ENCODE results near the gene RELL1. TPM values are rescaled to one million over a fixed set of nuclear protein-coding genes. Genes with fewer than 3 reads are reported as not detected.

The RELL1 gene
- total RNA-seq, 2 experiments from 2014 or later, result 32.3 to 35.1 TPM

DNA sequence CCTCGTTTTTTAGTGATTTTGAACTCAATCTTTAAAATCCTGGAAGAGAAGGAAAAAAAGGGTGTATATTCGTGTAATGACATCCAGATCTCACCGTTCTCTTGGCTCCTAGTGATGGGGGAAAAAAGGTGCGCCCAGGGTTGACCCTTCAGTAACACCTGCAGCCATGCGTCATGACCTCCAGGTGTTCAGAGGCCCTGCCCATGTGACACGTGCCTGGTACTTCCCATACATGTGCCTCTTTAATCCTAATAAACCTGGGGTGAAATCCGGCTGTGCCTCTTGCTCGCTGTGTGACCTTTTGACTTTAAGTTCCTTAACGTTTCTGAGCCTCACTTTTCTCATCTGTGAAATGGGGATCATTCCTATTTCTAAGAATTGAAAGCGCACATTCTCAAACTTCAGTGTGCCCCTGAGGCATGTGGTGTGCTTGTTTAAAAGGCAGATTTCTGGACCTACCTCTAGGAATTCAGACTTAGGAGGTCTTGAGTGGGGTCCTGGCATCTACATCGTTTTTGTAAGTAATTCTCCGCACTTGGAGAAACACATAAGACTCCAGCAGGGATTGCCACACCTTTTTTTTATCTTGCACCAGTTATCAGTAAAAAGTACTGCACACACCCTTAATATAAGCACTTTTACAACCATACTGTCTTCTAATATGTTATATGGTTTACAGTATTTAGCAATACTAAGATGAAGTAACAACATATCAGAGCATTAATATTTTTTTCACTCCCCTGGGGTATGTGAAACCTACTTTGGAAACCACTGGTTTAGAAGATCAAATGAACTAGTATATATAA lies 90.1 kb downstream of the RELL1 start:
- Mint-ChIP-seq H3K4me3 (no peak overlapping the region), H3K4me1 (peaks cover 10% of the 10 kb centered on the region), H3K36me3 (ENCODE audit: low read depth) (no peaks in the 10 kb centered on the region), H3K9me3 (no peaks in the 10 kb centered on the region), H3K27ac (no peak overlapping the region), H3K27me3 (no peaks in the 10 kb centered on the region)
- CTCF ChIA-PET, result no interaction called here
- DNase-seq, result no peak
- POLR2A ChIA-PET, result no interaction called here

GRCh38 chr4:37594099-37594498 lies 92.1 kb downstream of the RELL1 start:
- Mint-ChIP-seq H3K9me3 (no peaks in the 10 kb centered on the region), H3K36me3 (ENCODE audit: low read depth) (no peaks in the 10 kb centered on the region), H3K4me3 (no peak overlapping the region), H3K27ac (no peak overlapping the region), H3K27me3 (no peaks in the 10 kb centered on the region), H3K4me1 (peaks cover 9% of the 10 kb centered on the region)
- ChIA-PET POLR2A (no interaction called here), CTCF (no interaction called here)
- DNase-seq, result no peak

- CTCF ChIA-PET, result interaction anchor here (1.8 kb wide), 1 partner anchor 12 kb away, joined by 6 read pairs; no protein-coding TSS in a partner anchor
- POLR2A ChIA-PET, result no interaction called here
- Mint-ChIP-seq H3K27me3 (no peaks in the 10 kb centered on the region), H3K27ac (no peak overlapping the region), H3K4me3 (no peak overlapping the region), H3K4me1 (no peaks in the 10 kb centered on the region), H3K9me3 (no peaks in the 10 kb centered on the region), H3K36me3 (ENCODE audit: low read depth) (no peaks in the 10 kb centered on the region)
- no peak for DNase-seq
Observed at GRCh38 chr4:37591349-37591748, 94.8 kb downstream of the RELL1 start.

DNA sequence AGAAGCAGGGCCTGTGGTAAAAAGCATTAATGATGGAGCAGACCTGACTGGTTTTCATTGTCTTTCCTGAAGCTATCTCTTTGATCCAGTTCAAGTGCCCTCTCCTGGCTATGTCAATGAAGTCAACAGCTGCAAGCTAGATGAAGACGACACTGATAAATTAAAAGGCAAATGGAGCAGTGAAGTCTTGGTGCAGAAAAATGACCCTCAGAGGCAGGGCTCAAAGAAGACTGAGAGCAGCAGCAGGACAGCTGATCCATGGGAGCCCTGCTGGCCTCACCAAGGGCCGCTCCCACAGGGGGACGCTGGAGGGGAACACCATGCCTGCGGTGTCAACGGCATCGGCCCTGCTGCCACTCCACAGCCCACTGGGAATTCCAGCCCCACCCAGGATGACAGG lies 96.2 kb downstream of the RELL1 start:
- Mint-ChIP-seq H3K36me3 (ENCODE audit: low read depth) (no peaks in the 10 kb centered on the region), H3K9me3 (no peaks in the 10 kb centered on the region), H3K27ac (no peak overlapping the region), H3K4me1 (no peaks in the 10 kb centered on the region), H3K4me3 (no peak overlapping the region), H3K27me3 (peaks cover 2% of the 10 kb centered on the region)
- DNase-seq, result no peak
- ChIA-PET CTCF (interaction anchor here (1.8 kb wide), 1 partner anchor 13 kb away, joined by 6 read pairs; no protein-coding TSS in a partner anchor), POLR2A (no interaction called here)

DNA sequence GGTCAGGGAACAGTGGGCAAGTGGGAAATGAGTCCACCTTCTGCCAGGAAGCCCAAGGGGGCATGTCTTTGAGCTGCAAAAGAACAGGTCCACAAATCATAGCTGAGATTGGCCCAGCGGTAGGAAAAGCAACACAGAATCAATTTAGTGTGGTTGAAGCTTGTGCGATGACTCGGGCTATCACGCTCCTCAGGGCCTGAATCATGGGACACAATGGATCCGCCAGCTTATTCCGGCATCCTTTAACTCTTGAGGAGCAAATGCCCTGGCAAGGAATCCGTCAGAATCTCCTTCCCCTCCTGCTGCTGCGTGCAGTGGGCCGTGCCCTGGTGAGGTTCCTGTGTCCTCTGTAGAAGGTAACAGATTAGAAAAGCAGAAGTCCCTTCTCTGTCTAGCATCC lies 98.0 kb downstream of the RELL1 start:
- no peak overlapping the region for H3K4me3 Mint-ChIP-seq

DNA sequence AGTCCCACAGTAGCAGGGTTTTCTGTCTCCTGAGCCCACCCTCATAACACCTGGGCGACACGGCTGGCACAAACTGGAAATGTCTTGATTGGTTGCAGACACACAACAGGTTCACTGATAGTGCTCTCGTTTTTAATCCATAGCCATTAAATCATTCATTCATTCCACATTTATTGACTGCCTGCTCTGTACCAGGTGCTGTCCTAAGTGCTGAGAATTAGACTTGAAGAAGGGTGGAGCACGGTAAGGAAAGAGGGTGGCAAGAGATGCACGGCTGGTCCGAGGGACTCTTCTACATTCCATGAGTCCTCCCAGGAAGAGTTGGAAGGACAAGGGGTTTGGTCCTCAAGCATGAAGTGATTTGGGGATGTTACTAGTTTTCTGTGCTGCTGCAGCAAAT lies 100.0 kb downstream of the RELL1 start:
- POLR2A ChIA-PET, result no interaction called here
- Mint-ChIP-seq H3K36me3 (ENCODE audit: low read depth) (no peaks in the 10 kb centered on the region), H3K27ac (no peak overlapping the region), H3K4me3 (no peak overlapping the region), H3K9me3 (peaks cover 9% of the 10 kb centered on the region), H3K4me1 (peaks cover 7% of the 10 kb centered on the region), H3K27me3 (peaks cover 12% of the 10 kb centered on the region)
- DNase-seq, result no peak
- CTCF ChIA-PET, result no interaction called here

More for the DNA sequence above, 98.0 kb downstream of the RELL1 start:
- POLR2A ChIA-PET, result no interaction called here
- no peak for DNase-seq
- Mint-ChIP-seq H3K36me3 (ENCODE audit: low read depth) (no peaks in the 10 kb centered on the region), H3K27me3 (peaks cover 12% of the 10 kb centered on the region), H3K4me1 (peaks cover 7% of the 10 kb centered on the region), H3K27ac (no peak overlapping the region), H3K9me3 (no peaks in the 10 kb centered on the region)
- CTCF ChIA-PET, result no interaction called here

DNA sequence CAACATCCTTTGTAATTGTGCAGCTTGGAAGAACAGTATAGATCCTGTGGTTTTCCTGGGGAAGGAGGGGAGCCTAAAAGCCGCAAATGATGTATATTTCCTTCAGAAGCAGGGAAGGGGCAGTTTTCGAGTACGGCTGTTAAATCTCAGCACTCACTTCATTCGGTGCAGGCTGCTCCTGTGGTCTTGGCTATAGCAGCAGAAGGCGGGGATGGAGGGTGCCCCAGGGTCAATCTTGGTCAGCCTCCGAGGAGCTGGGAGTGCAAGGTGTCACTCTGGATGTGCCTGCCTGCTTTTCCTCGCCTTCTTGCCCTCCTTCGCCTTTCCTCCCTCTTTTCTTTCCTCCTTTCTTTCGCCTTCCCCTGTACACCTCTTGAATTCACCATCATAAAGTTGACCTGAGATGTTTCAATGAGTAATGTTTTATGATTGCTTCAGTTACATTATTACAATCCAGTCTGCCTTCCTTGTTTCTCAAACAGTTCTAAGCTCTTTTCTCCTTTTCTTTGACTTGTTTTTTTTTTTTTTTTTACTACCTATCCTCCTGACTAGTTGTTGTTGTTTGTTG lies 101.6 kb downstream of the RELL1 start:
- CTCF ChIA-PET, result interaction anchor here (0.6 kb wide), 1 partner anchor 14 kb away, joined by 3 read pairs; no protein-coding TSS in a partner anchor
- H3K4me3 Mint-ChIP-seq, result no peak overlapping the region

GRCh38 chr4:37584071-37584470 lies 102.1 kb downstream of the RELL1 start:
- no peak overlapping the region for H3K27ac Mint-ChIP-seq
- H3K36me3 Mint-ChIP-seq (ENCODE audit: low read depth), result no peaks in the 10 kb centered on the region
- no peak for DNase-seq
- ChIA-PET POLR2A (no interaction called here), CTCF (interaction anchor here (0.5 kb wide), 1 partner anchor 20 kb away, joined by 3 read pairs; no protein-coding TSS in a partner anchor)
- peaks cover 18% of the 10 kb centered on the region for H3K27me3 Mint-ChIP-seq
- peaks cover 21% of the 10 kb centered on the region for H3K9me3 Mint-ChIP-seq
- peaks cover 7% of the 10 kb centered on the region for H3K4me1 Mint-ChIP-seq
- H3K4me3 Mint-ChIP-seq, result no peak overlapping the region

More for the DNA sequence above, 101.6 kb downstream of the RELL1 start:
- Mint-ChIP-seq H3K9me3 (peaks cover 18% of the 10 kb centered on the region), H3K4me1 (peaks cover 7% of the 10 kb centered on the region), H3K27me3 (peaks cover 17% of the 10 kb centered on the region), H3K27ac (no peak overlapping the region), H3K36me3 (ENCODE audit: low read depth) (no peaks in the 10 kb centered on the region)
- no peak for DNase-seq
- POLR2A ChIA-PET, result no interaction called here

GRCh38 chr4:37573566-37573965 lies 112.6 kb downstream of the RELL1 start:
- ChIA-PET CTCF (no interaction called here), POLR2A (no interaction called here)
- H3K4me1 Mint-ChIP-seq, result no peaks in the 10 kb centered on the region
- H3K36me3 Mint-ChIP-seq (ENCODE audit: low read depth), result no peaks in the 10 kb centered on the region
- no peak overlapping the region for H3K4me3 Mint-ChIP-seq
- H3K27me3 Mint-ChIP-seq, result peaks cover 30% of the 10 kb centered on the region
- H3K9me3 Mint-ChIP-seq, result peaks cover 4% of the 10 kb centered on the region
- no peak overlapping the region for H3K27ac Mint-ChIP-seq
- DNase-seq, result no peak

DNA sequence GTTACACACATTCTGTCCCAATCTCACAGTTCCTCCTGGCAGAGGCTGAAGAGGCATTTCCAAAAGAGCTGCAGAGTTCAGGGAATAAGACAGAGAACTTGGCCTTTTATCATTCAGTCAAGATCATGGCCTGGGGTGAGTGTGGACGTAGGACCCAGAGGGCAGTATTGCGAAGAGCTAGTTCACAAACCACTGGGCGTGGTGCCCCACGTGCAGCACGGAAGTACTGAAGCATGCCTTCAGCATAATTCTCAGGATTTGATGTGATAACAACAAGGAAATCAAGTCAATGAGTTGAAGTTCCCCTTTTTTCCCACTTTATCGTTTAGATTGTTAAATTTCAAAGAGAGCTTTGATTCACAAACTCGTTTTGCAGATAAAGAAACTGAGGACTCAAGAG lies 117.7 kb downstream of the RELL1 start:
- H3K27ac Mint-ChIP-seq, result no peak overlapping the region
- ChIA-PET CTCF (interaction anchor here (0.6 kb wide), 1 partner anchor 619 kb away, joined by 3 read pairs; no protein-coding TSS in a partner anchor), POLR2A (no interaction called here)
- peaks cover 4% of the 10 kb centered on the region for H3K27me3 Mint-ChIP-seq
- no peak for DNase-seq
- peaks cover 3% of the 10 kb centered on the region for H3K4me1 Mint-ChIP-seq
- no peak overlapping the region for H3K4me3 Mint-ChIP-seq
- no peaks in the 10 kb centered on the region for H3K36me3 Mint-ChIP-seq (ENCODE audit: low read depth)
- H3K9me3 Mint-ChIP-seq, result no peaks in the 10 kb centered on the region

GRCh38 chr4:37567836-37568235 lies 118.3 kb downstream of the RELL1 start:
- ChIA-PET POLR2A (no interaction called here), CTCF (no interaction called here)
- H3K27ac Mint-ChIP-seq, result no peak overlapping the region
- no peak for DNase-seq
- no peaks in the 10 kb centered on the region for H3K27me3 Mint-ChIP-seq
- H3K4me3 Mint-ChIP-seq, result no peak overlapping the region
- H3K4me1 Mint-ChIP-seq, result peaks cover 3% of the 10 kb centered on the region
- H3K9me3 Mint-ChIP-seq, result no peaks in the 10 kb centered on the region
- H3K36me3 Mint-ChIP-seq (ENCODE audit: low read depth), result no peaks in the 10 kb centered on the region

DNA sequence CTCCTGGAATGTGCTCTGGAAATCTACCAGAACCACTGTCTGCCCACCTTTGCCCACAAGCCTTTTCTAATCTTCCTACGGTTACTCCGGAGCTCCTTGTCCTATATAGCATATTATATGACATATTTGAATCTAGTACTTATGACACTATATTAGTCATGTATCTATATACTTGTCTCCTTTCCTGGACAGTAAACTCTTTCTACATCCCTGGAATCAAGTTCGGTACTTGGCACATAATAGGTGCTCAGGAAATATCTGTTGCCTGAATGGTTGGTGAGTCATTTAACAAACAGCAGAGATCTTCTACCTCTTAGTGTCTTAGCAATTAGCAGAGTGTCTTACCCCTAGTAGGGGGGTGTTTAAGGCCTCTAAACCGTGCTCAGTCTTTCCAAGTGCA lies 123.6 kb downstream of the RELL1 start:
- Mint-ChIP-seq H3K27ac (no peak overlapping the region), H3K27me3 (no peaks in the 10 kb centered on the region), H3K4me1 (no peaks in the 10 kb centered on the region), H3K36me3 (ENCODE audit: low read depth) (no peaks in the 10 kb centered on the region), H3K9me3 (no peaks in the 10 kb centered on the region), H3K4me3 (no peak overlapping the region)
- ChIA-PET CTCF (no interaction called here), POLR2A (no interaction called here)
- no peak for DNase-seq

DNA sequence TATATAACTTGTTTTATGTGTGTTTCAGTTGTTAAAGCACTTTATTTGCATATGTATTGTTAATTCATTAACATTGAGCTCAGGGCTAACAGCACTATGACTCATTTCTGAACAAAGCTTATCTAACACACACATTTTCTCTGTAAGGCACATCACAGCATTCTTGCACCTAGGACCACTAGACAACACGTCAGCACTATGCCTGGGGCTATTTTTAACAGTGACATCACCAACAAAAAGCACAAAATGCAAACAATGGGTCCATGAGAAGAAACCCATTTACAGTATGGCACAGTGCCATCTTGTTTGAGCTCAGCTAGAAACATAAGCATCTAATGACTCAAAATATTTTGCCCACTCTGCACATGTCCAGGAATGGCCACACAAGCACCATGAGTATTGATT lies 124.4 kb downstream of the RELL1 start:
- Mint-ChIP-seq H3K36me3 (ENCODE audit: low read depth) (no peaks in the 10 kb centered on the region), H3K4me1 (no peaks in the 10 kb centered on the region), H3K9me3 (no peaks in the 10 kb centered on the region), H3K27ac (no peak overlapping the region), H3K27me3 (no peaks in the 10 kb centered on the region), H3K4me3 (no peak overlapping the region)
- POLR2A ChIA-PET, result no interaction called here
- CTCF ChIA-PET, result no interaction called here
- no peak for DNase-seq

Data from activated CD4-positive, alpha-beta T cell treated with anti-CD3 and anti-CD28 coated beads, Interleukin-2, amount 10 ng/mL, durations not matched to agents 7 days and 5 days (primary cell).